Glutamatergic neuron (in vitro differentiated cells): Measurements from ENCODE around the gene LRRC43. TPM values are rescaled to one million over a fixed set of nuclear protein-coding genes. Genes with fewer than 3 reads are reported as not detected.

Experiments used
- DNase-seq: peaks from one replicate; pipeline ENCODE4 v3.0.0; 2022
- H3K27ac Mint-ChIP-seq: one replicate; pipeline ENCODE4 v1.8.0; 2020; ENCODE audit warnings: mild to moderate bottlenecking, mixed read lengths, inconsistent platforms; ENCODE audit not compliant: unreplicated experiment
- H3K27me3 Mint-ChIP-seq: one replicate; pipeline ENCODE4 v1.8.0; 2020; ENCODE audit warnings: mild to moderate bottlenecking, moderate library complexity, mixed read lengths, inconsistent platforms; ENCODE audit not compliant: unreplicated experiment
- H3K36me3 Mint-ChIP-seq: one replicate; pipeline ENCODE4 v1.8.0; 2020; ENCODE audit warnings: mild to moderate bottlenecking, mixed read lengths, inconsistent platforms; ENCODE audit not compliant: unreplicated experiment
- H3K4me1 Mint-ChIP-seq: one replicate; pipeline ENCODE4 v1.8.0; 2020; ENCODE audit warnings: mild to moderate bottlenecking, low read depth, mixed read lengths, inconsistent platforms; ENCODE audit not compliant: unreplicated experiment
- H3K4me3 Mint-ChIP-seq: one replicate; pipeline ENCODE4 v1.8.0; 2020; ENCODE audit warnings: mild to moderate bottlenecking, mixed read lengths, inconsistent platforms; ENCODE audit not compliant: unreplicated experiment
- H3K9me3 Mint-ChIP-seq: one replicate; pipeline ENCODE4 v1.8.0; 2020; ENCODE audit warnings: mild to moderate bottlenecking, moderate library complexity, mixed read lengths, inconsistent platforms; ENCODE audit not compliant: unreplicated experiment
- total RNA-seq: library from RNA; stranded (reverse); fragmentation: NEBNext Ultra II Directional; extraction: Animal tissue kit (Norgen Biotek cat#: 25700); gene quantifications from one replicate; pipeline ENCODE4 v1.2.1, GENCODE V29; 2021; ENCODE audit not compliant: unreplicated experiment
- TF ChIP-seq, protein P1 (sequence below): fragments of 200-600 bp; sonication (generic); IDR thresholded peaks from one replicate; pipeline ENCODE4 v1.5.0; 2021; ENCODE audit not compliant: partially characterized antibody, unreplicated experiment

LRRC43 gene
- total RNA-seq, 1 donor from 2014 or later, result 4.3 TPM

- no peak for DNase-seq
- Mint-ChIP-seq H3K4me1 (no peaks in the 10 kb centered on the region), H3K27ac (no peak overlapping the region), H3K9me3 (peaks cover 15% of the 10 kb centered on the region), H3K36me3 (peaks cover 8% of the 10 kb centered on the region), H3K4me3 (no peak overlapping the region), H3K27me3 (peaks cover 14% of the 10 kb centered on the region)
- TF ChIP-seq, protein P1, sequence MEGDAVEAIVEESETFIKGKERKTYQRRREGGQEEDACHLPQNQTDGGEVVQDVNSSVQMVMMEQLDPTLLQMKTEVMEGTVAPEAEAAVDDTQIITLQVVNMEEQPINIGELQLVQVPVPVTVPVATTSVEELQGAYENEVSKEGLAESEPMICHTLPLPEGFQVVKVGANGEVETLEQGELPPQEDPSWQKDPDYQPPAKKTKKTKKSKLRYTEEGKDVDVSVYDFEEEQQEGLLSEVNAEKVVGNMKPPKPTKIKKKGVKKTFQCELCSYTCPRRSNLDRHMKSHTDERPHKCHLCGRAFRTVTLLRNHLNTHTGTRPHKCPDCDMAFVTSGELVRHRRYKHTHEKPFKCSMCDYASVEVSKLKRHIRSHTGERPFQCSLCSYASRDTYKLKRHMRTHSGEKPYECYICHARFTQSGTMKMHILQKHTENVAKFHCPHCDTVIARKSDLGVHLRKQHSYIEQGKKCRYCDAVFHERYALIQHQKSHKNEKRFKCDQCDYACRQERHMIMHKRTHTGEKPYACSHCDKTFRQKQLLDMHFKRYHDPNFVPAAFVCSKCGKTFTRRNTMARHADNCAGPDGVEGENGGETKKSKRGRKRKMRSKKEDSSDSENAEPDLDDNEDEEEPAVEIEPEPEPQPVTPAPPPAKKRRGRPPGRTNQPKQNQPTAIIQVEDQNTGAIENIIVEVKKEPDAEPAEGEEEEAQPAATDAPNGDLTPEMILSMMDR, result no peak
These were observed 42.3 kb upstream of the LRRC43 start for GRCh38 chr12:122140467-122141257.

DNA sequence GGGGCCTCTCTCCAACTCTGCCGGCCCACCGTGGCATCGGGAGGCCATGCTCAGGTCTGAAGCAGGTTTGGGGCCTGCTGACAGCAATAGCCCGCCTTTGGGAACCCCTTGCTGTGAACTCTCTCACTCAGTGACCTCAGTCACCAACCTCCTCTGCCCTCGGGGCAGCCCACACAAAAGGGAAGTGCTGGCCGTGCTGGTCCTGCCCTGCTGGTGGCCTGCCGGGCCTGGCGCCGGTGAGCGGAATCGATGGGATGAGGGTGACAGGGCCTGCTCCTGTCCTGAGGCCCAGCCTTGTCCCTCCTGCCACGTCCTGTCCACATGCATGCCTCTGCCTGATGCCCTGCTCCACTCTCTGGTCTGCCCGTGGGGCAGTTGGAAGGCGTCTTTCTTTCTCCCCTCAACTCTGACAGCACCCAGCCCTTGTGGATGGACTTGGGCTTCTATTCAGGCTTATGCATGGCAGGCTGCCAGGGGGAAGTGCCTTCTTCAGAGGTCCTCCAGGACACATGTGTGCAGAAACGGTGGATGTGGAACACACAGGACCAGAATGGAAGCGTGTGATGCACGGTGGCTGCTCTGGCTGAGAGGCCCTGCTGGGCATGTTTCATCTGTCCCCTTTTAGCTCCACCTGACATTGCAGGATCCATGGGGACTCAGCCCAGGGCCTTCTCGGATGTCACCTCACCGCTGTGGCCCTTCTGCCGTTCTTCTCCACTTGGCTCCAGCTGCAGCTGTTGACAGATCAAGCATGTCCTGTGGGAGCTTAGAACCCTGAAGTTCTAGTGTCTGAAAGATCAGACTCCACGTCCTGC, 40.8 kb upstream of the LRRC43 start:
- DNase-seq, result no peak
- Mint-ChIP-seq H3K36me3 (peaks cover 8% of the 10 kb centered on the region), H3K4me1 (peaks cover 2% of the 10 kb centered on the region), H3K27ac (no peak overlapping the region), H3K9me3 (peaks cover 18% of the 10 kb centered on the region), H3K27me3 (peaks cover 15% of the 10 kb centered on the region), H3K4me3 (no peak overlapping the region)
- TF ChIP-seq, protein P1, result no peak

- H3K4me1 Mint-ChIP-seq, result peaks cover 2% of the 10 kb centered on the region
- H3K27ac Mint-ChIP-seq, result no peak overlapping the region
- peaks cover 15% of the 10 kb centered on the region for H3K27me3 Mint-ChIP-seq
- peaks cover 18% of the 10 kb centered on the region for H3K9me3 Mint-ChIP-seq
- no peak overlapping the region for H3K4me3 Mint-ChIP-seq
- peaks cover 8% of the 10 kb centered on the region for H3K36me3 Mint-ChIP-seq
- no peak for DNase-seq
- TF ChIP-seq, protein P1, result no peak
These were observed 40.1 kb upstream of the LRRC43 start for GRCh38 chr12:122142857-122143256.

DNA sequence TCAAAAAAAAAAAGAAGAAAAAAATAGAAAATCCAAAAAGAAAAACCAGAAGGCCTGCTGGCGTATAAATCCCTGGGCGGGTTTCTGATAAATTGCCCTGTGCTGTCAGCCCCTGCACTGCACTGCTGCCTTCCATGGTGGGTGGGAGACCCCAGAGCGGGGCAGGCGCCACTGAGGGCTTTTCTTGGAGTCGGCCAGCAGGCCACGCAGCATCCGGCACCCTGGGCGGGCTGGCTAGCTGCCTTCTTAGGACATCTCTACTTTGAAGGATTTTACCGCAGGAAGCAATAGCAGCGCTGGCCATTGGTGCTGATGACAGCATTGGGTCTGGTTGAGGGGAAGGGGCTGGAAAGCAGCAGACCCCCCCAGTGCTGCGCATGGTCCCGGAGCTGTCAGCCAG, 38.0 kb upstream of the LRRC43 start:
- peaks cover 8% of the 10 kb centered on the region for H3K36me3 Mint-ChIP-seq
- no peak for DNase-seq

More for the DNA sequence above, 38.0 kb upstream of the LRRC43 start:
- Mint-ChIP-seq H3K27me3 (peaks cover 22% of the 10 kb centered on the region), H3K4me1 (peaks cover 7% of the 10 kb centered on the region), H3K4me3 (no peak overlapping the region), H3K27ac (no peak overlapping the region), H3K9me3 (peaks cover 20% of the 10 kb centered on the region)
- TF ChIP-seq, protein P1, result no peak
